ENCODE data around the gene CHCT1. TPM values are rescaled to one million over a fixed set of nuclear protein-coding genes. Genes with fewer than 3 reads are reported as not detected.

CHCT1 gene
- total and polyA plus RNA-seq, 2 donors from 2014 or later = not detected

DNA sequence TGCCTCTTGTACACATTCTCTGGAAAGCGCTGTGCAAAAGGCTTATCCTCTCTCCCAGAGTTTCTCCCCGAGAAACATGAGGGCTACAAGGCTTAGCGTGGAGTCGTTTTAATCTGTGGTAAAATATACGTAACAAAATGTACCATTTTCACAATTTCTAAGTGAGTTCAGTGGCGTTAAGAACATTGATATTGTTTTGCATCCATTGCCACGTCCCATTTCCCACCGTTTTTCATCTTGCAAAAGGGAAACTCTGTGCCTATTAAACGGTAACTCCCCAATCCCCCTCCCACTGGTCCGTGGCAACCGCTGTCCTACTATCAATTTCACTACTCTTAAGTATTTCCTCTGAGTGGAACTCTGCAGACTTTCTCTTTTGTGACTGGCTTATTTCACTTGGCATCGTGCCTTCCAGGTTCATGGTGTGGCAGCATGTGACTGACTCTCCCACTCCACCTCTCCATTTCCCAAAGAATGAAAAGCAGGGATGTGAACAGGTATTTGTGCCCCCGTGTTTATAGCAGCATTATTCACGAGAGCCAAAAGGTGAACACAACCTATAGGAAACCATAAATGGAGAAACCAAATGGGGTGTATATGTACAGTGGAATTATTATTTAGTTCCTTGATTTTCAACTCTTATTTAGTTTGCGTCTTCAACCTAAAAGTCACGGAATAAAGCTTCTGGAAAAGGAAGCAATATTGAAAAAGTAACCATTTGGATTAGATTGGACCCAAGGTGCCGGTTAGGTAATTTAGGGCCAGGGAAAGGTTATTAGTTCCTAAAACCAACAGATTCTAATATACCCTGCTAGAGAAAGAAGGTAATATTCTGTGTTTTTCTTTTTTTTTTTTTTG, 29.2 kb upstream of the CHCT1 start:
- Histone ChIP-seq H3K9me3 (ENCODE audit: control insufficient read depth in 2 of 3, insufficient read depth in 1 of 3, low read length in 3 of 3) (no peaks in the 10 kb centered on the region), H3K36me3 (ENCODE audit: control insufficient read depth in 2 of 3, insufficient read depth in 3 of 3, low read length in 3 of 3) (no peaks in the 10 kb centered on the region), H3K27me3 (ENCODE audit: control insufficient read depth, insufficient read depth, low read length) (no peaks in the 10 kb centered on the region), H3K9ac (ENCODE audit: low read length in 3 of 3) (peak overlapping the region; percentile 82 to 95 (median 86)), H3K4me1 (ENCODE audit: control insufficient read depth in 2 of 3, insufficient read depth in 2 of 3, low read depth in 1 of 3, low read length in 3 of 3) (peaks cover 0 to 7% (median 6%) of the 10 kb centered on the region in 3 donors), H3K4me3 (ENCODE audit: low read length in 3 of 3) (peak overlapping the region; percentile 77 to 96 (median 93)), H3K27ac (ENCODE audit: low read depth in 2 of 2, low read length in 2 of 2) (peak overlapping the region; percentile 93 to 94)
- intact Hi-C loops (cut with DNase I) = no loop called here
- FAIRE-seq (no peak), DNase-seq (peak; percentile 55 to 89 (median 63))
- TF ChIP-seq, protein P1, sequence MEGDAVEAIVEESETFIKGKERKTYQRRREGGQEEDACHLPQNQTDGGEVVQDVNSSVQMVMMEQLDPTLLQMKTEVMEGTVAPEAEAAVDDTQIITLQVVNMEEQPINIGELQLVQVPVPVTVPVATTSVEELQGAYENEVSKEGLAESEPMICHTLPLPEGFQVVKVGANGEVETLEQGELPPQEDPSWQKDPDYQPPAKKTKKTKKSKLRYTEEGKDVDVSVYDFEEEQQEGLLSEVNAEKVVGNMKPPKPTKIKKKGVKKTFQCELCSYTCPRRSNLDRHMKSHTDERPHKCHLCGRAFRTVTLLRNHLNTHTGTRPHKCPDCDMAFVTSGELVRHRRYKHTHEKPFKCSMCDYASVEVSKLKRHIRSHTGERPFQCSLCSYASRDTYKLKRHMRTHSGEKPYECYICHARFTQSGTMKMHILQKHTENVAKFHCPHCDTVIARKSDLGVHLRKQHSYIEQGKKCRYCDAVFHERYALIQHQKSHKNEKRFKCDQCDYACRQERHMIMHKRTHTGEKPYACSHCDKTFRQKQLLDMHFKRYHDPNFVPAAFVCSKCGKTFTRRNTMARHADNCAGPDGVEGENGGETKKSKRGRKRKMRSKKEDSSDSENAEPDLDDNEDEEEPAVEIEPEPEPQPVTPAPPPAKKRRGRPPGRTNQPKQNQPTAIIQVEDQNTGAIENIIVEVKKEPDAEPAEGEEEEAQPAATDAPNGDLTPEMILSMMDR (IDR thresholded peaks at IDR 0.05; ENCODE audit: borderline replicate concordance, extremely low read depth, insufficient read depth) = no peak

- Histone ChIP-seq H3K36me3 (ENCODE audit: control insufficient read depth in 2 of 3, insufficient read depth in 3 of 3, low read length in 3 of 3) (no peaks in the 10 kb centered on the region), H3K9ac (ENCODE audit: low read length in 3 of 3) (no peak overlapping the region), H3K9me3 (ENCODE audit: control insufficient read depth in 2 of 3, insufficient read depth in 1 of 3, low read length in 3 of 3) (no peaks in the 10 kb centered on the region), H3K27me3 (ENCODE audit: control insufficient read depth, insufficient read depth, low read length) (no peaks in the 10 kb centered on the region), H3K4me1 (ENCODE audit: control insufficient read depth in 2 of 3, insufficient read depth in 2 of 3, low read depth in 1 of 3, low read length in 3 of 3) (peaks cover 0 to 7% (median 6%) of the 10 kb centered on the region in 3 donors), H3K4me3 (ENCODE audit: low read length in 3 of 3) (no peak overlapping the region), H3K27ac (ENCODE audit: low read depth in 2 of 2, low read length in 2 of 2) (no peak overlapping the region)
- TF ChIP-seq, protein P1 (IDR thresholded peaks at IDR 0.05; ENCODE audit: borderline replicate concordance, extremely low read depth, insufficient read depth) = no peak
- intact Hi-C loops (cut with DNase I) = no loop called here
- FAIRE-seq (no peak), DNase-seq (peak in 4 of 5 donors; percentile 21 to 68 (median 52))
These were observed 28.2 kb upstream of the CHCT1 start for GRCh38 chr17:60393840-60394723.

- Histone ChIP-seq H3K36me3 (ENCODE audit: control insufficient read depth in 2 of 3, insufficient read depth in 3 of 3, low read length in 3 of 3) (no peaks in the 10 kb centered on the region), H3K4me1 (ENCODE audit: control insufficient read depth in 2 of 3, insufficient read depth in 2 of 3, low read depth in 1 of 3, low read length in 3 of 3) (peaks cover 0 to 7% (median 6%) of the 10 kb centered on the region in 3 donors), H3K27ac (ENCODE audit: low read depth in 2 of 2, low read length in 2 of 2) (no peak overlapping the region), H3K9ac (ENCODE audit: low read length in 3 of 3) (no peak overlapping the region), H3K4me3 (ENCODE audit: low read length in 3 of 3) (no peak overlapping the region), H3K9me3 (ENCODE audit: control insufficient read depth in 2 of 3, insufficient read depth in 1 of 3, low read length in 3 of 3) (no peaks in the 10 kb centered on the region), H3K27me3 (ENCODE audit: control insufficient read depth, insufficient read depth, low read length) (no peaks in the 10 kb centered on the region)
- FAIRE-seq (no peak), DNase-seq (no peak)
- TF ChIP-seq, protein P1 (IDR thresholded peaks at IDR 0.05; ENCODE audit: borderline replicate concordance, extremely low read depth, insufficient read depth) = no peak
- intact Hi-C loops (cut with DNase I) = no loop called here
These were observed 26.7 kb upstream of the CHCT1 start for GRCh38 chr17:60395508-60396065.

All from kidney (tissue), 14 donors.